ENCODE measurements around the gene CIAO1.
"Not testable (repeated sequence)": the region's sequence is repeated elsewhere in the genome, so short reads cannot be mapped to it uniquely, and the experiment has no call there.

The CIAO1 gene

GRCh38 chr2:96265840-96266679 lies at the start of gene CIAO1, which contains the start of gene TMEM127:
Gene CIAO1 (plus strand): TSS chr2:96266225. CDS start chr2:96266351, 126 bp downstream.
Gene TMEM127 (minus strand): TSS chr2:96265997. CDS start chr2:96265381, 616 bp downstream.
- TF ChIP-seq, protein P1, sequence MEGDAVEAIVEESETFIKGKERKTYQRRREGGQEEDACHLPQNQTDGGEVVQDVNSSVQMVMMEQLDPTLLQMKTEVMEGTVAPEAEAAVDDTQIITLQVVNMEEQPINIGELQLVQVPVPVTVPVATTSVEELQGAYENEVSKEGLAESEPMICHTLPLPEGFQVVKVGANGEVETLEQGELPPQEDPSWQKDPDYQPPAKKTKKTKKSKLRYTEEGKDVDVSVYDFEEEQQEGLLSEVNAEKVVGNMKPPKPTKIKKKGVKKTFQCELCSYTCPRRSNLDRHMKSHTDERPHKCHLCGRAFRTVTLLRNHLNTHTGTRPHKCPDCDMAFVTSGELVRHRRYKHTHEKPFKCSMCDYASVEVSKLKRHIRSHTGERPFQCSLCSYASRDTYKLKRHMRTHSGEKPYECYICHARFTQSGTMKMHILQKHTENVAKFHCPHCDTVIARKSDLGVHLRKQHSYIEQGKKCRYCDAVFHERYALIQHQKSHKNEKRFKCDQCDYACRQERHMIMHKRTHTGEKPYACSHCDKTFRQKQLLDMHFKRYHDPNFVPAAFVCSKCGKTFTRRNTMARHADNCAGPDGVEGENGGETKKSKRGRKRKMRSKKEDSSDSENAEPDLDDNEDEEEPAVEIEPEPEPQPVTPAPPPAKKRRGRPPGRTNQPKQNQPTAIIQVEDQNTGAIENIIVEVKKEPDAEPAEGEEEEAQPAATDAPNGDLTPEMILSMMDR (IDR thresholded peaks at IDR 0.05; ENCODE audit: low read depth, low read length): peak; percentile 20
- DNase-seq (ENCODE audit: extremely low read depth, low read depth): peak; percentile 91

DNA sequence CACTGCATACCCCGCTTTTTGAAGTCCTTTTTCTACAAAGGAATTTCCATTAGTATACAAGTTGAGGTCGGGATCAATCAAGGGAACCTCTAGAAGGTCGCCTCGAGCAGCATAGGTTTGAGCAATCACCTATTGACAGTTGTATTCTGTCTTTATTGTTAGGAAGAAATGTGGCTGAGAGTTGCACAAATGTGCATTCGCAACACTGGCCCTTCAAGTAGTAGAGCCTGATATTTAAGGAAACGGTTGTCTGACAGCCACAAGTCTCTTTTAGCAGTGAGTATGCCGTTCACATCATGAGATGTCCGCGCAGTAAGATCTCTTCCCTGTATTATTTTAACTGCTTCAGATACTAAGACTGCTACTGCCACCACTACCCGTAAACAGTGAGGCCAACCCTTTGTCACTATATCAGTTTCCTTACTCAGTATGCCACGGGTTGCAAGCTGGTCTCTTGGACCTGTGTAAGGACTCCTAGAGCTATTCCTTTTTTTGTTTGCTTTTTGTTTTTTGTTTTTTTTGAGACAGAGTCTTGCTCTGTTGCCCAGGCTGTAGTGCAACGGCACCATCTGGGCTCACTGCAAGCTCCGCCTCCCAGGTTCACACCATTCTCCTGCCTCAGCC lies 47.4 kb upstream of the CIAO1 start:
- DNase-seq (ENCODE audit: extremely low read depth, low read depth): no peak
- TF ChIP-seq, protein P1 (IDR thresholded peaks at IDR 0.05; ENCODE audit: low read depth, low read length): no peak

DNA sequence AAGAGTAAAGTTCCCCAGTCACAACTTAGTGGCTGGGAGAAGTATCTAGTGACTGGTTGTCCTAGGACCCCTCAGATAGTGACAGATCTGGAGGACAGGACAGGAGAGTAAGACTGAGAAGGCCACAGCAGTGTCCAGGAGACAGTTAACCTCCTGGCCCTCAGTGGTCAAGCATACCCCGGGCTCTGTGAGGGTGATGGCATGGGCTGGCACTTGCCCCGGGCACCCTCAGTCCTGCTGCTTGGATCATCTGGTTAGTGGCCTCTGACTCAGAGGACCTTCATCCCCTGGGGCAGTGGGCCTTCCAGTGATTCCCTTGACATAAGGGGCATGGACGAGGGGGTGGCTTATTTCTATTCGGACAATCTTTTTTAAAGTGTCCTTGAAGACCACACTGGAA lies 46.1 kb upstream of the CIAO1 start:
- not testable (repeated sequence) for DNase-seq (ENCODE audit: extremely low read depth, low read depth)

DNA sequence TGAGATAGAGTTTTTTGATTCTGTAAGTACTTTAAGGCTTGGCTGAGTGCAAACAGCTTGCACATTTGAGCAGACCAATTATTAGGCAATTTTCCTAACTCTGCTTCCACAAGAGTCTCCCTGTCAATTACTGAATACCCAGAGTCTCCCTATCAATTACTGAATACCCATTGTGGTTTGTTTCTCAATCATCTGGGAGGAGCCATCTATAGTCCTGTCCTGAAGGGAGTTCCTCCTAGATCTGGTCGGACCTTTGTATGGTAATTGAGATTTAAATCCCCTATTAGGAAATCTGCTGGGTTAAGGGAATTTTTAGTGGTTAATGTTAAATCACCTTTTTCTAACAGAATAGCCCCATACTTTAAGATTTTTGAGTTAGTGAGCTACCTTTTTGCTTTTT lies 44.9 kb upstream of the CIAO1 start:
- DNase-seq (ENCODE audit: extremely low read depth, low read depth): not testable (repeated sequence)

- no peak for DNase-seq (ENCODE audit: extremely low read depth, low read depth)
- TF ChIP-seq, protein P1 (IDR thresholded peaks at IDR 0.05; ENCODE audit: low read depth, low read length): no peak
Measured at GRCh38 chr2:96225016-96225533, 41.0 kb upstream of the CIAO1 start.

- DNase-seq (ENCODE audit: extremely low read depth, low read depth): no peak
- TF ChIP-seq, protein P1 (IDR thresholded peaks at IDR 0.05; ENCODE audit: low read depth, low read length): no peak
Measured at GRCh38 chr2:96231316-96231715, 34.7 kb upstream of the CIAO1 start.

- DNase-seq (ENCODE audit: extremely low read depth, low read depth): no peak
- TF ChIP-seq, protein P1 (IDR thresholded peaks at IDR 0.05; ENCODE audit: low read depth, low read length): no peak
Measured at GRCh38 chr2:96233436-96233835, 32.6 kb upstream of the CIAO1 start.

DNA sequence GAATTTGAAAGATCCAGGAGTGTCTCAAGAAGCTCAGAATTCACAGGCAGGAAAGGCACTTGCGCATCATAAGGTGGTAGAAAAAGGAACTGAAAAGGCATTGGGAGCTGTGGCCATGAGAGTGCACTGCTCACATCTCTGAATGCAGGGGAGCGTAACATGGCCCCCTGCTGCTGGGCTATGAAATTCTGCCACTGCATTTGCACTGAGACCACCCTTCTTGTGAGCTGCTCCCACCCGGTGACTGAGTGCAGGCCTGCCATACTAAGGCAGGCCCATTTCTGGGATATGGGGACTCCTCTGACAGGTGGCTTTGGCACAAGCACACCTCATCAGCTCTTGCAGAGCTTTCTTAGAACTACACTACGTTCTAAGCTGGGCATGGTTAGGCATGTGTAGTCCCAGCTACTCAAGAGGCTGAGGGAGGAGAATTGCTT lies 32.1 kb upstream of the CIAO1 start:
- no peak for DNase-seq (ENCODE audit: extremely low read depth, low read depth)

More for the DNA sequence above, 32.1 kb upstream of the CIAO1 start:
- TF ChIP-seq, protein P1 (IDR thresholded peaks at IDR 0.05; ENCODE audit: low read depth, low read length): no peak

All from AG09319 (cell line).